Amniotic epithelial cell (primary cell): ENCODE measurements around the gene MOB4.
"Not testable (repeated sequence)": the region's sequence is repeated elsewhere in the genome, so short reads cannot be mapped to it uniquely, and the experiment has no call there.

ENCODE experiments used
- DNase-seq: peaks from one replicate; pipeline ENCODE4 v3.0.0-alpha.2; 2010; ENCODE audit warnings: low read depth

The MOB4 gene

DNA sequence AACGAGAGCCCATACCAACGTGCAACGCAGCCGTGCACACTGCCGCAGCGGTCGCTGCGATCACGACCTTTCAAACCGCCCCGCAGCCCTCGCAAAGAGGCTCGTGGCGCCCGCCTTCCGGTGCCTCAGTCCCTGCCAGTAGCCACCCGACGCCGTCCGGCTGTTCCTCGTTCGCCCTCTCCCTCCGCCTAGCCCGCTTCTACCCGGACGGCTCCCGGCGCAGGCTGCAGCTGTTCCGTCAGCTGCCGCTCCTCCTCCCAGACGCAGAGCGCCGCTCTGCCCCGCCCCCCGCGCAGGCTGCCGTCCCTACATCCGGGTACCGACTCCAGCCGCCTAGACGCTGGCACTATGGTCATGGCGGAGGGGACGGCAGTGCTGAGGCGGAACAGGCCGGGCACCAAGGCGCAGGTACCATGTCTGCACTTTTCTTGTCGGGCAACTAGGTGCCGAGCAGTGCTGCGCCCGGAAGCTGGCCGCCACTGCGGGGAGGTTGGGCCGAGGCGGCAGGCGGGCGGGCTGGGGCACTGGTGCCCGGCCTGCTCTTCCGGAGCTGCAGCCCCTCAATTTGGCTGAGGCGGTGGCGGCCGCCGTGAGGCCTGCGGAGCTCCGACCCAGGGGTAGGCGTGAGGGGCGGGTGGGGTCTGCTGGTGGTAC is at the start of gene MOB4:
MOB4 (plus strand) TSS at position 328 of the 654 bp plus-strand sequence; CDS start at position 349, 21 bp downstream.
- peak; percentile 89 for DNase-seq

DNA sequence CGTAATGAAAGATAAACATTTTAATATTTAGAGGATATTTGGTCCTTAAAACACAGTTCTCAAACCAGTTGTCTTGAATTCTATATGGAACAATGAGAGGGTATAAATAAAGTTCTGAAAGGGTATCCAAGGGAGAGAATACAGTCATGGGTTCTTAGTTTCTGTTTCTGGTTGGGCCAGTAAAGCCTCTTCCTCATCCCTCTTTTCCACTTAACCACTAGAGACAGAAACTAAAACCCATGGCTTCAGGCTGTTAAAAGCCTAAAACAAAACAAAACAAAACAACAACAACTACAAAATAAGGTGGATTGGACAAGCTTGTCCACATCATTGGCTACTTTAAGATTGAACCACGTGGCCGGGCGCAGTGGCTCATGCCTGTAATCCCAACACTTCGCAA is 43.7 kb upstream of the MOB4 start:
- DNase-seq = no peak

GRCh38 chr2:197477797-197478196 is 38.1 kb upstream of the MOB4 start:
- DNase-seq = no peak

DNA sequence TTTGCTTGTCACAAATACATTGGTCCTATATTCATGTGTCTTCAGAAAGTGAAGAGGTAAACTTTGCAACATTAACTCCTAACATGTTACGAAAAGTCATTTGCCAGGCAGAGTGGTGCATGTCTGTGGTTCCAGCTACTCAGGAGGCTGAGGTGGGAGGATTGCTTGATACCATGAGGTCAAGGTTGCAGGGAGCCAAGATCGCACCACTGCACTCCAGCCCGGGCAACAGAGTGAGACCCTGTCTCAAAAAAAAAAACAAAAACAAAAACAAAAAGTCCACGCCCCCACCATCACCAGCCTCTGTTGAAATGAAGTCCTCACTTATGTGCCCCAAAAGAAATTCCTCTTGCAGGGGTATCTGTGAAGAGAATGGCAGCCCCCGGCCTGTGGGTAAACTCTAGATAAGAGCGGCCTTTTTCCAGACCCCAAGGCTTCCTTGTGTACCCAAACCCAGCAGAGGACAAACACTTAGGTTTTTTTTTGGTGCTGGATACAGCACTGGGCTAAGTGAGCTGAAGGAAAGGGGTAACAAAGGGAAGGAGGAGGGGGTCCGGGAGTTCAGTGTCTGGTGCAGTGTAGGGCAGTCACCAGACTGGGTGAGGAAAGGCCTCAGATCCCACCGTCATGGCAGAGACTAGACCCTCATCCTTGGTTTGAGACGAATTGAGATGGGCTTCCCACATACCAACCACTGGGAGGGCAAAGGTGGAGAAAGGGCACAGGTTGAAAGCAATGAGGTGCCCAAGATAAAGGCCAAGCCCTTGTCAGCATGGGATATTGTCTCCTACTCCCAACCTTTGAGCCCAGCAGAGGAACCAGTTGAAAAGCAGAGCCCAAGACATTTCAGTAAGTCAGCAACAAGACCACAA is 35.5 kb upstream of the MOB4 start:
- DNase-seq = no peak

DNA sequence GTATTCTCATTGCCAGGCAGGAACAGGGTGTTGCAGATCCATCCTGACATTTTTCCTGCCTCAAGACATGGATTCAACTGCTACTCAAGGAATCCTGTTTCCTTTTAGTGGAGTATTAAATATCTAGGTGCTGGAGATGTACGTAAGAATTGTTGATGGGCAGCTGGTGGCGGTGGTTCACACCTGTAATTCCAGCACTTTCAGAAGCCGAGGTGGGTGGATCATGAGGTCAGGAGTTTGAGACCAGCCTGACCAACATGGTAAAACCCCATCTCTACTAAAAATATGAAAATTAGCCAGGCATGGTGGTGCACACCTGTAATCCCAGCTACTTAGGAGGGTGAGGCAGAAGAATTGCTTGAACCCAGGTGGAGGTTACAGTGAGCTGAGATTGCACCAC is 31.6 kb upstream of the MOB4 start:
- DNase-seq = not testable (repeated sequence)

DNA sequence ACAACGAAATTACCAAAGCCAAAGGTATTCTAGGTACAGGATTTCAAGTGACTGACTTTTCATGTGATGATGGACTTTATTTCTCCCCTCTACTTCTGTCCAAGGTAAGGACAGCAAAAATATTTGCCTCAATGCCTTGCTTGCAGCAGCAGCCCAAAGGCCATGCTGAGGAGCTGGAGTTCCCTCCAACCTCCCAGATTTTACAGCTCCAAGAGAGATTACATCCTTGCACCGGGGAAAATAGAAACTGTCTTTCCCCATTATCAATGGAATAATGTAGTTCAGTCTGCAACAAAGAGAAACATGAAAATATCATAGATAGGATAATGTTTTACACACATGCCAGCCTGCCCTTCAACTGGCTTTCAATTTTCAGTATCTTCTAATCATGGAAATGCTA is 29.7 kb upstream of the MOB4 start:
- DNase-seq = no peak

- DNase-seq = no peak
Observed at GRCh38 chr2:197487385-197487784, 28.5 kb upstream of the MOB4 start.

GRCh38 chr2:197495433-197496134 is 20.3 kb upstream of the MOB4 start:
- DNase-seq = no peak

GRCh38 chr2:197496695-197497094 is 19.2 kb upstream of the MOB4 start:
- DNase-seq = no peak

- peak; percentile 16 for DNase-seq
Observed at GRCh38 chr2:197497326-197497725, 18.5 kb upstream of the MOB4 start.

GRCh38 chr2:197498235-197498936 is 17.5 kb upstream of the MOB4 start:
- DNase-seq = no peak

DNA sequence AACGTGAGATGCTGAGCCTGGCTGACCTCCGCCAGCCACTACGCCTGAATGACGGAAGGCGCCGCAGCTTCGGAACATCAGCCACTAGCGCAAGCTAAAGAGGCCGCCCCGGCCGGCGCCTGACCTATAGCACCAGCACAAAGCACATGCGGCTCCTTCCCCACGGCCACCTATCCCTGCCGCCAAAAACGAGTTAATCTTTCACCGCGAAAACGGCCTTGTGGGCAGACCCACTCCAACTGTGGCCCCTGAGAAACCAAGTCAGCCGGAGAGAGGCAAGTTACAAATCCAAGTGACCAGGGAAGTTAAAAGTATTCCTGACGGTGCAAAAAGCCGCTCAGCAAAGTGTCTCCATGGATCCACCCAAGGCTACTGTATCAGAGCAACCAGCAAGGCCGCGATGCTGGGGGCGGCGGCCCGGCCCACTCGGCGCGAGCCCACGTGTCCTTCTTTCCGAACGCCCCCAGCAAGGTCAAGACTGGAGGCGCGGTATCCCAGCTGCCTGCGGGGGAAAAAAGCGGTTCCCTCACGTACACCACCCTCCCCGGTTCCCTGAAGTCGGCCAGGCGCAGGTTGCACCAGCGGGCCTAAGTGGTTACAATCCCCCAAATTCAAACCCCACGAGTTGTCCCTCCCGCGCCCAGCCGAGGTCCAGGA is 16.8 kb upstream of the MOB4 start:
- peak; percentile 48 for DNase-seq

DNA sequence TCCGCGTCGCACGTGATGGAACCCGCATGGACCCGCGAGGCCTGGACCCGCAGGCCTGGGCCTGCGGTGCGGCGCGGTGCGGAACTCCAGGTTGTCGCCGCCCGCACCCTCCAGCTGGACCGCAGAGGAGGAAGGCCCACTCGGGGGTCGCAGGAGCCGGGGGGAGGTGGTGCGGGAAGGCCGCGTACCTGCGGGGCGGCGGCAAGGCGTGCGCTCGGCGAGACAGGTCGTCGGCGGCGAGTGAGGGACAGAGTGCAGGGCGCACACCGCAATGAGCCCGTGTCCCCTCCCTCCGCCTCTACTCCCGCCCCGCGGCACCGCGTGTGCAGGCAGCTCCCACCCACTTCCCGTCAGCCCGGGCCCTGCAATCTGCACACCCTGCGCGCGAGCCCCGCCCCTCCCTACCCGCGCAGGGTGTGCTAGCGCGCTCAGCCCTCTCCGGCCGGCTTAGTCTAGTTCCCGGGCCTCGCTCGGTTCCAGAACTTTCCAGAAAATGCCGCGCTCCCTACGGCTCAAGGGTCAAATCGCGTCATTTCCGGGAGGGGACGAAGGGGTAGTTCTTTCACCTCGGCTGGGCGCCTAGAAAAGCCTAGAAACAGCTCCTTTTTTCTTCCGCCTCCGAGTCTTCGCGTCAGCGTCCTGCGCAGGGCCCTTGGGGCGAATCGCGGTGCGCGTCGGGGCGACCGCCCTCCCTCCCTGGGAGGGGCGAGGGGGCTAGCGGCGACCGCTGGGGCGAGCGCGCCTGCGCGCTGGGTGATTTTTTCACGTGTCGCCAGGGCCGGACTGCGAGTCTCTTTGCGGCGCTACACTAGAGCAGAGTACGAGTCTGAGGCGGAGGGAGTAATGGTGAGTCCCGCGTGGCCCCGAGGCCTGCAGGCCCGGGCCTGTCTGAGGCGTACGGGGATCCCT is 16.0 kb upstream of the MOB4 start, which contains the start of the genes HSPD1 and HSPE1:
HSPD1 (minus strand) TSS at position 247 of the 909 bp plus-strand sequence. CDS start 992 bp downstream, outside the sequence.
HSPE1 (plus strand) TSS at position 786 of the 909 bp plus-strand sequence; CDS start at position 844, 58 bp downstream.
- DNase-seq = peak; percentile 99

GRCh38 chr2:197500503-197501131 is 15.2 kb upstream of the MOB4 start:
- peak; percentile 20 for DNase-seq

DNA sequence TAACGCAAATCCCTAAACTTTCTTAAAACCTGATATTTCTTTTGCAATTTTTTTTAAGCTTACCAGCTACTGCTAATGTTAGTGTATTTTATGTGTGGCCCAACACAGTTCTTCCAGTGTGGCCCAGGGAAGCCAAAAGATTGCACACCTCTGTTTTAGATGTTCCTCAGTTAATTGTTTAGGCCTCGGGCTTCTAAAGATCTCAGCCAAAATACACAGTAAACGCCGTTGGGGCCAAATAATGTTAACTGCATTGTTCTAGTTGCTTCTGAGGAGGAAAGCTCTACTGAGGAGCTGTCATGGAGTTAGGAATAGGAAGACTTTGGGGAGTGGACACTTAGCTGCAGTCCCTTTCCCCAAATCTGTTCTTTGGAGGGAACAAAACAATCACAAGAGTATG is 13.7 kb upstream of the MOB4 start:
- DNase-seq = no peak

- DNase-seq = no peak
Observed at GRCh38 chr2:197502685-197503084, 13.2 kb upstream of the MOB4 start.

DNA sequence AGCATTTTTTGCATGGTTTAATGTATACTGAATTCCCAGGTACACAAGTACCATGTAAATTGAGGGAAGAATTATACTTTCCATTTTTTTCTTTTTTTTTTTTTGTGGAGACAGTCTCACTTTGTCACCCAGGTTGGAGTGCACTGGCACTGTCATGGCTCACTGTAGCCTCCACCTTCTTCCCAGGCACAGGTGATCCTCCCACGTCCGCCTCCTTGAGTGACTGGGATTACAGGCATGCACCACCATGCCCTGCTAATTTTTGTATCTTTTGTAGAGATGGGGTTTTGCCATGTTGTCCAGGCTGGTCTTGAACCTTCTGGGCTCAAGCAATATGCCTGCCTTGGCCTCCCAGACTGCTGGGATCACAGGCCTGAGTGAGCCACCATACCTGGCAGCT is 11.9 kb upstream of the MOB4 start:
- no peak for DNase-seq

- no peak for DNase-seq
Observed at GRCh38 chr2:197504512-197504911, 11.4 kb upstream of the MOB4 start.

GRCh38 chr2:197506658-197507057 is 9.2 kb upstream of the MOB4 start:
- no peak for DNase-seq

DNA sequence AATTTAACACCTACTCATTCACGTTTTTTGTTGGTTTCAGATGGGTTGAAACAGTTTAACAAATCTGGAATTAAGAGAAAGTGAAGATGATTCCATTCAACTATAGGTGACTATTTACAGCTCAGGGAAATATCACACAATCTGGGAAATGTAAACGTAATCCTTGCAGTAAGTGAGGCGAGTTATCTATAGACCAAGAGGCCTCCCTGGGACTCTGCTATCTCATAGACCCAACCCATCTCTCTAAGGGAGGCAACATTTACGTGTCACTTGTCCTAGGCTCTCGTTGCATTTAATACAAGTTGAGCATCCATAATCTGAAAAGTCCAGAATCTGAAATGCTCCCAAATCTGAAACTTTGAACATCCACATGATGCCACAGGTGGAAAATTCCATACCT is 2.0 kb upstream of the MOB4 start:
- DNase-seq = no peak
